SK-N-SH treated with all-trans-retinoic acid at 6 μM for 48 hours (cell line): ENCODE data around the gene CD96.

Experiments
- ATAC-seq: fragments of 200-7000 bp; cut with Tn5 transposase; 3 replicates; pipeline ENCODE4 v1.9.1; 2020; ENCODE audit warnings: mild to moderate bottlenecking, moderate library complexity
- ARNTL ChIP-seq: fragments of 450-650 bp; formaldehyde crosslinking; IDR thresholded peaks from 2 replicates; pipeline ENCODE4 v1.5.0; 2020; ENCODE audit warnings: low read depth, mild to moderate bottlenecking, moderate library complexity, borderline replicate concordance
- BACH2 ChIP-seq: fragments of 250-450 bp; sonication (Bioruptor Pico); IDR thresholded peaks from 2 replicates; pipeline ENCODE4 v1.9.0; 2021; ENCODE audit warnings: mild to moderate bottlenecking, borderline replicate concordance
- CREB5 ChIP-seq: fragments of 250-450 bp; sonication (Bioruptor Pico); IDR thresholded peaks from 2 replicates; pipeline ENCODE4 v1.5.1; 2020; ENCODE audit warnings: low read depth, mild to moderate bottlenecking, moderate library complexity
- CSDC2 ChIP-seq: fragments of 250-450 bp; sonication (Bioruptor Pico); IDR thresholded peaks from 2 replicates; pipeline ENCODE4 v1.5.0; 2020; ENCODE audit warnings: mild to moderate bottlenecking, moderate library complexity
- CSRNP3 ChIP-seq: fragments of 250-450 bp; sonication (Bioruptor Pico); IDR thresholded peaks from 2 replicates; pipeline ENCODE4 v1.5.1; 2021; ENCODE audit warnings: mild to moderate bottlenecking, moderate library complexity
- ESRRG ChIP-seq: fragments of 250-450 bp; sonication (Bioruptor Pico); IDR thresholded peaks from 2 replicates; pipeline ENCODE4 v1.6.1; 2021; ENCODE audit warnings: mild to moderate bottlenecking
- GLIS3 ChIP-seq: fragments of 250-450 bp; sonication (Bioruptor Pico); IDR thresholded peaks from 2 replicates; pipeline ENCODE4 v1.5.0; 2020; ENCODE audit warnings: mild to moderate bottlenecking, moderate library complexity
- ISL1 ChIP-seq: fragments of 250-450 bp; sonication (Bioruptor Pico); IDR thresholded peaks from 2 replicates; pipeline ENCODE4 v2.1.2; 2022; ENCODE audit warnings: mild to moderate bottlenecking, moderate library complexity
- OSR1 ChIP-seq: fragments of 250-450 bp; sonication (Bioruptor Pico); IDR thresholded peaks from 2 replicates; pipeline ENCODE4 v1.8.0; 2022; ENCODE audit warnings: moderate library complexity, mild to moderate bottlenecking, inconsistent platforms
- PPARA ChIP-seq: fragments of 250-450 bp; sonication (Bioruptor Pico); IDR thresholded peaks from 2 replicates; pipeline ENCODE4 v1.5.0; 2020; ENCODE audit warnings: mild to moderate bottlenecking, borderline replicate concordance
- RARB ChIP-seq: fragments of 250-450 bp; sonication (Bioruptor Pico); IDR thresholded peaks from 2 replicates; pipeline ENCODE4 v1.8.0; 2021; ENCODE audit warnings: mild to moderate bottlenecking, moderate library complexity
- SNAI2 ChIP-seq: fragments of 250-450 bp; sonication (Bioruptor Pico); IDR thresholded peaks from 2 replicates; pipeline ENCODE4 v1.5.0; 2020; ENCODE audit warnings: mild to moderate bottlenecking, moderate library complexity
- TCF4 ChIP-seq: fragments of 250-450 bp; sonication (Bioruptor Pico); IDR thresholded peaks from 2 replicates; pipeline ENCODE4 v1.8.0; 2021; ENCODE audit warnings: mild to moderate bottlenecking, moderate library complexity, borderline replicate concordance
- TOX ChIP-seq: fragments of 250-450 bp; sonication (Bioruptor Pico); IDR thresholded peaks from 2 replicates; pipeline ENCODE4 v1.8.0; 2021; ENCODE audit warnings: mild to moderate bottlenecking, moderate library complexity, borderline replicate concordance
- ZC3H10 ChIP-seq: fragments of 250-450 bp; sonication (Bioruptor Pico); IDR thresholded peaks from 2 replicates; pipeline ENCODE4 v1.5.1; 2021; ENCODE audit warnings: mild to moderate bottlenecking, moderate library complexity
- ZFP3 ChIP-seq: fragments of 250-450 bp; sonication (Bioruptor Pico); IDR thresholded peaks from 2 replicates; pipeline ENCODE4 v1.5.0; 2020; ENCODE audit warnings: mild to moderate bottlenecking, moderate library complexity
- ZNF565 ChIP-seq: fragments of 450-650 bp; formaldehyde crosslinking; conservative IDR thresholded peaks from 2 replicates; pipeline ENCODE4 v1.5.0; 2020; ENCODE audit warnings: low read depth, mild to moderate bottlenecking, moderate library complexity
- ZNF8 ChIP-seq: fragments of 450-650 bp; formaldehyde crosslinking; IDR thresholded peaks from 2 replicates; pipeline ENCODE4 v1.5.0; 2020; ENCODE audit warnings: mild to moderate bottlenecking, moderate library complexity
- TF ChIP-seq, protein P1 (sequence below): fragments of 250-450 bp; sonication (Bioruptor Pico); IDR thresholded peaks from 2 replicates; pipeline ENCODE4 v1.8.0; 2020; ENCODE audit warnings: mild to moderate bottlenecking, moderate library complexity, borderline replicate concordance
- TF ChIP-seq, protein P2 (sequence below): fragments of 250-450 bp; sonication (Bioruptor Pico); IDR thresholded peaks from 2 replicates; pipeline ENCODE4 v1.8.0; 2021; ENCODE audit warnings: low read depth, mild to moderate bottlenecking, moderate library complexity, borderline replicate concordance
- TF ChIP-seq, protein P3 (sequence below): fragments of 250-450 bp; sonication (Bioruptor Pico); IDR thresholded peaks from 2 replicates; pipeline ENCODE4 v1.5.0; 2020; ENCODE audit warnings: mild to moderate bottlenecking, moderate library complexity

Gene CD96

GRCh38 chr3:111541911-111542483 lies at the start of gene CD96:
TSS of gene CD96 (plus strand) at chr3:111542197. CDS start at chr3:111542249, 52 bp downstream.
- no peak for ATAC-seq
- TF ChIP-seq BACH2 (CRISPR knock-in tag) (no peak), OSR1 (CRISPR knock-in tag) (no peak), CSRNP3 (CRISPR knock-in tag) (no peak), ISL1 (CRISPR knock-in tag) (no peak), TCF4 (CRISPR knock-in tag) (no peak), ESRRG (CRISPR knock-in tag) (no peak), ZNF565 (no peak), CREB5 (CRISPR knock-in tag) (no peak), SNAI2 (CRISPR knock-in tag) (no peak), TOX (CRISPR knock-in tag) (no peak), GLIS3 (no peak), ZNF8 (CRISPR knock-in tag) (no peak)
- TF ChIP-seq, protein P1, sequence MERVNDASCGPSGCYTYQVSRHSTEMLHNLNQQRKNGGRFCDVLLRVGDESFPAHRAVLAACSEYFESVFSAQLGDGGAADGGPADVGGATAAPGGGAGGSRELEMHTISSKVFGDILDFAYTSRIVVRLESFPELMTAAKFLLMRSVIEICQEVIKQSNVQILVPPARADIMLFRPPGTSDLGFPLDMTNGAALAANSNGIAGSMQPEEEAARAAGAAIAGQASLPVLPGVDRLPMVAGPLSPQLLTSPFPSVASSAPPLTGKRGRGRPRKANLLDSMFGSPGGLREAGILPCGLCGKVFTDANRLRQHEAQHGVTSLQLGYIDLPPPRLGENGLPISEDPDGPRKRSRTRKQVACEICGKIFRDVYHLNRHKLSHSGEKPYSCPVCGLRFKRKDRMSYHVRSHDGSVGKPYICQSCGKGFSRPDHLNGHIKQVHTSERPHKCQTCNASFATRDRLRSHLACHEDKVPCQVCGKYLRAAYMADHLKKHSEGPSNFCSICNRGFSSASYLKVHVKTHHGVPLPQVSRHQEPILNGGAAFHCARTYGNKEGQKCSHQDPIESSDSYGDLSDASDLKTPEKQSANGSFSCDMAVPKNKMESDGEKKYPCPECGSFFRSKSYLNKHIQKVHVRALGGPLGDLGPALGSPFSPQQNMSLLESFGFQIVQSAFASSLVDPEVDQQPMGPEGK = no peak
- TF ChIP-seq, protein P2, sequence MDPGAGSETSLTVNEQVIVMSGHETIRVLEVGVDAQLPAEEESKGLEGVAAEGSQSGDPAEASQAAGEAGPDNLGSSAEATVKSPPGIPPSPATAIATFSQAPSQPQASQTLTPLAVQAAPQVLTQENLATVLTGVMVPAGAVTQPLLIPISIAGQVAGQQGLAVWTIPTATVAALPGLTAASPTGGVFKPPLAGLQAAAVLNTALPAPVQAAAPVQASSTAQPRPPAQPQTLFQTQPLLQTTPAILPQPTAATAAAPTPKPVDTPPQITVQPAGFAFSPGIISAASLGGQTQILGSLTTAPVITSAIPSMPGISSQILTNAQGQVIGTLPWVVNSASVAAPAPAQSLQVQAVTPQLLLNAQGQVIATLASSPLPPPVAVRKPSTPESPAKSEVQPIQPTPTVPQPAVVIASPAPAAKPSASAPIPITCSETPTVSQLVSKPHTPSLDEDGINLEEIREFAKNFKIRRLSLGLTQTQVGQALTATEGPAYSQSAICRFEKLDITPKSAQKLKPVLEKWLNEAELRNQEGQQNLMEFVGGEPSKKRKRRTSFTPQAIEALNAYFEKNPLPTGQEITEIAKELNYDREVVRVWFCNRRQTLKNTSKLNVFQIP (CRISPR knock-in tag) = no peak

GRCh38 chr3:111493276-111493675 lies 48.7 kb upstream of the CD96 start:
- ATAC-seq = no peak
- TF ChIP-seq TOX (CRISPR knock-in tag) (no peak), ARNTL (CRISPR knock-in tag) (no peak), TCF4 (CRISPR knock-in tag) (no peak), CREB5 (CRISPR knock-in tag) (no peak), CSRNP3 (CRISPR knock-in tag) (no peak), SNAI2 (CRISPR knock-in tag) (no peak), ISL1 (CRISPR knock-in tag) (no peak), ZC3H10 (CRISPR knock-in tag) (no peak), PPARA (CRISPR knock-in tag) (no peak), CSDC2 (no peak), OSR1 (CRISPR knock-in tag) (no peak), ZFP3 (CRISPR knock-in tag) (no peak), RARB (CRISPR knock-in tag) (no peak)
- TF ChIP-seq, protein P2 (CRISPR knock-in tag) = no peak
- TF ChIP-seq, protein P3, sequence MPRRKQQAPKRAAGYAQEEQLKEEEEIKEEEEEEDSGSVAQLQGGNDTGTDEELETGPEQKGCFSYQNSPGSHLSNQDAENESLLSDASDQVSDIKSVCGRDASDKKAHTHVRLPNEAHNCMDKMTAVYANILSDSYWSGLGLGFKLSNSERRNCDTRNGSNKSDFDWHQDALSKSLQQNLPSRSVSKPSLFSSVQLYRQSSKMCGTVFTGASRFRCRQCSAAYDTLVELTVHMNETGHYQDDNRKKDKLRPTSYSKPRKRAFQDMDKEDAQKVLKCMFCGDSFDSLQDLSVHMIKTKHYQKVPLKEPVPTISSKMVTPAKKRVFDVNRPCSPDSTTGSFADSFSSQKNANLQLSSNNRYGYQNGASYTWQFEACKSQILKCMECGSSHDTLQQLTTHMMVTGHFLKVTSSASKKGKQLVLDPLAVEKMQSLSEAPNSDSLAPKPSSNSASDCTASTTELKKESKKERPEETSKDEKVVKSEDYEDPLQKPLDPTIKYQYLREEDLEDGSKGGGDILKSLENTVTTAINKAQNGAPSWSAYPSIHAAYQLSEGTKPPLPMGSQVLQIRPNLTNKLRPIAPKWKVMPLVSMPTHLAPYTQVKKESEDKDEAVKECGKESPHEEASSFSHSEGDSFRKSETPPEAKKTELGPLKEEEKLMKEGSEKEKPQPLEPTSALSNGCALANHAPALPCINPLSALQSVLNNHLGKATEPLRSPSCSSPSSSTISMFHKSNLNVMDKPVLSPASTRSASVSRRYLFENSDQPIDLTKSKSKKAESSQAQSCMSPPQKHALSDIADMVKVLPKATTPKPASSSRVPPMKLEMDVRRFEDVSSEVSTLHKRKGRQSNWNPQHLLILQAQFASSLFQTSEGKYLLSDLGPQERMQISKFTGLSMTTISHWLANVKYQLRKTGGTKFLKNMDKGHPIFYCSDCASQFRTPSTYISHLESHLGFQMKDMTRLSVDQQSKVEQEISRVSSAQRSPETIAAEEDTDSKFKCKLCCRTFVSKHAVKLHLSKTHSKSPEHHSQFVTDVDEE = no peak
